IMR-90 (cell line): Measurements from ENCODE around the gene FBP1. TPM values are rescaled to one million over a fixed set of nuclear protein-coding genes. Genes with fewer than 3 reads are reported as not detected.
A peak's percentile ranks its signal among the peaks of the same experiment; 100 is the strongest.

ENCODE experiments used
- ATAC-seq: fragments of 200-7000 bp; cut with Tn5 transposase; 2 replicates; pipeline ENCODE4 v1.9.1; 2020; ENCODE audit warnings: low read depth, mild to moderate bottlenecking, moderate library complexity
- BruUV-seq: library from RNA; stranded (reverse); fragments of 400-500 nt; replicated peaks from 2 replicates; lab custom pipeline; 2021; lab: Mats Ljungman, UMichigan
- CTCF ChIA-PET: fragments of 300-600 bp; formaldehyde crosslinking; extraction: SDS; loops from one replicate; lab custom pipeline; 2021; ENCODE audit warnings: antibody characterized with exemption; lab: Yijun Ruan, JAX
- POLR2A ChIA-PET: fragments of 300-600 bp; sonication (Branson Sonifier 250); formaldehyde crosslinking; loops from one replicate; lab custom pipeline; 2022; ENCODE audit warnings: antibody characterized with exemption; ENCODE audit not compliant: unreplicated experiment; lab: Charles Lee
- DNase-seq: peaks from one replicate; pipeline ENCODE4 v3.0.0; 2013
- H2AFZ ChIP-seq: replicated peaks from 2 replicates; pipeline ENCODE3; 2013; ENCODE audit warnings: low read length, mild to moderate bottlenecking; ENCODE audit not compliant: poor library complexity
- H2AK5ac ChIP-seq: 2 replicates; pipeline ENCODE4 v1.6.1; 2013; ENCODE audit warnings: low read depth, low read length, inconsistent platforms
- H2AK9ac ChIP-seq: replicated peaks from 2 replicates; pipeline ENCODE3; 2013; ENCODE audit warnings: mild to moderate bottlenecking, low read depth, low read length, moderate library complexity; ENCODE audit not compliant: poor library complexity
- H2BK120ac ChIP-seq: 2 replicates; pipeline ENCODE4 v1.6.1; 2013; ENCODE audit warnings: low read depth, low read length, inconsistent platforms
- H2BK15ac ChIP-seq: 3 replicates; pipeline ENCODE4 v1.6.1; 2013; ENCODE audit warnings: low read depth, low read length, inconsistent platforms
- H2BK20ac ChIP-seq: 2 replicates; pipeline ENCODE4 v1.6.1; 2013; ENCODE audit warnings: low read depth, mild to moderate bottlenecking, inconsistent platforms, low read length, moderate library complexity
- H2BK5ac ChIP-seq: 2 replicates; pipeline ENCODE4 v1.6.1; 2013; ENCODE audit warnings: mild to moderate bottlenecking, low read depth, low read length, inconsistent platforms; ENCODE audit not compliant: poor library complexity, severe bottlenecking
- H3K14ac ChIP-seq: replicated peaks from 2 replicates; pipeline ENCODE4 v1.6.1; 2013; ENCODE audit warnings: low read depth, low read length, inconsistent platforms
- H3K18ac ChIP-seq: 2 replicates; pipeline ENCODE4 v1.6.1; 2013; ENCODE audit warnings: low read depth, low read length, control low read depth
- H3K23ac ChIP-seq: 2 replicates; pipeline ENCODE4 v1.6.1; 2013; ENCODE audit warnings: low read depth, low read length, inconsistent platforms
- H3K27ac ChIP-seq: 2 replicates; pipeline ENCODE4 v1.5.1; 2013; ENCODE audit warnings: mild to moderate bottlenecking, control low read depth, low read length; ENCODE audit not compliant: insufficient read depth
- H3K27me3 ChIP-seq: 2 replicates; pipeline ENCODE4 v1.6.1; 2013; ENCODE audit warnings: low read length; ENCODE audit not compliant: control insufficient read depth, insufficient read depth
- H3K36me3 ChIP-seq: 2 replicates; pipeline ENCODE4 v1.6.1; 2013; ENCODE audit warnings: low read length, mixed read lengths; ENCODE audit not compliant: control insufficient read depth, insufficient read depth
- H3K4ac ChIP-seq: 2 replicates; pipeline ENCODE4 v1.6.1; 2013; ENCODE audit warnings: low read depth, low read length, inconsistent platforms
- H3K4me1 ChIP-seq: 2 replicates; pipeline ENCODE4 v1.6.1; 2013; ENCODE audit warnings: low read length, mixed read lengths; ENCODE audit not compliant: control insufficient read depth, insufficient read depth
- H3K4me2 ChIP-seq: 2 replicates; pipeline ENCODE4 v1.6.1; 2013; ENCODE audit warnings: low read depth, mild to moderate bottlenecking, control low read depth, low read length, moderate library complexity
- H3K4me3 ChIP-seq: 2 replicates; pipeline ENCODE4 v1.5.1; 2013; ENCODE audit warnings: low read depth, mild to moderate bottlenecking, control low read depth, low read length, moderate library complexity; ENCODE audit not compliant: insufficient read depth
- H3K56ac ChIP-seq: 2 replicates; pipeline ENCODE4 v1.6.1; 2013; ENCODE audit warnings: low read length, inconsistent platforms; ENCODE audit not compliant: insufficient read depth; ENCODE audit errors: extremely low read depth
- H3K79me1 ChIP-seq, 2 experiments: 2 replicates each; pipeline ENCODE4 v1.6.1; 2013; ENCODE audit warnings: low read length in 2 of 2, inconsistent platforms in 1 of 2, low read depth in 1 of 2
- H3K9ac ChIP-seq: 2 replicates; pipeline ENCODE4 v1.6.1; 2013; ENCODE audit warnings: low read depth, low read length, control low read depth
- H3K9me1 ChIP-seq: 2 replicates; pipeline ENCODE4 v1.6.1; 2013; ENCODE audit warnings: low read length, inconsistent platforms; ENCODE audit not compliant: insufficient read depth
- H3K9me3 ChIP-seq: 2 replicates; pipeline ENCODE4 v1.6.1; 2013; ENCODE audit warnings: low read length; ENCODE audit not compliant: control insufficient read depth, insufficient read depth
- H4K20me1 ChIP-seq: 2 replicates; pipeline ENCODE4 v1.6.1; 2013; ENCODE audit warnings: low read length, inconsistent platforms; ENCODE audit not compliant: insufficient read depth
- H4K5ac ChIP-seq: 2 replicates; pipeline ENCODE4 v1.6.1; 2013; ENCODE audit warnings: mild to moderate bottlenecking, low read depth, low read length, control low read depth
- H4K8ac ChIP-seq, 2 experiments: 2 replicates each; pipeline ENCODE4 v1.6.1; 2013; ENCODE audit warnings: low read depth in 2 of 2, low read length in 2 of 2, control low read depth in 1 of 2, inconsistent platforms in 1 of 2
- H4K91ac ChIP-seq: 2 replicates; pipeline ENCODE4 v1.6.1; 2013; ENCODE audit warnings: low read depth, low read length, inconsistent platforms; ENCODE audit not compliant: insufficient read depth
- CHD1 ChIP-seq: IDR thresholded peaks from 2 replicates; pipeline ENCODE4 v1.6.1; 2012; ENCODE audit warnings: low read depth, low read length, improper control_type of control experiment
- MAZ ChIP-seq: IDR thresholded peaks from 2 replicates; pipeline ENCODE4 v1.6.1; 2012; ENCODE audit warnings: low read depth, mild to moderate bottlenecking, low read length, improper control_type of control experiment, moderate library complexity, borderline replicate concordance
- POLR2A ChIP-seq: IDR thresholded peaks from 2 replicates; pipeline ENCODE4 v1.6.1; 2012; ENCODE audit warnings: mild to moderate bottlenecking, low read depth, low read length
- RFX5 ChIP-seq: IDR thresholded peaks from 2 replicates; pipeline ENCODE4 v1.8.0; 2012; ENCODE audit warnings: low read depth, mild to moderate bottlenecking, low read length, moderate library complexity
- WGBS, 2 experiments: methylation state at CpG; one replicate each; pipeline versions ENCODE4 v1.1.5 to v1.1.7; 2013; ENCODE audit warnings: missing lambda C conversion rate in 2 of 2; ENCODE audit not compliant: insufficient read length in 1 of 2; ENCODE audit errors: extremely low coverage in 2 of 2; 5-methylcytosine and 5-hydroxymethylcytosine counted together
- dilution Hi-C: fragments of 300-500 bp; cut with HindIII; formaldehyde crosslinking; loops from one replicate; pipeline ENCODE4 v1.14.3; 2018; ENCODE audit warnings: low sequenced_read_pairs; ENCODE audit not compliant: unreplicated experiment
- in situ Hi-C: fragments of 300-500 bp; cut with MboI; formaldehyde crosslinking; loops from 3 replicates; pipeline ENCODE4 v1.14.3; 2019; ENCODE audit warnings: low sequenced_read_pairs, inconsistent platforms, mixed read lengths
- intact Hi-C: fragments of 100-400 bp; cut with micrococcal nuclease; formaldehyde crosslinking; loops from 2 replicates; pipeline ENCODE4 v1.10.0; 2022
- polyA plus RNA-seq, 3 experiments: library from polyadenylated mRNA; depleted of rRNA; stranded (reverse); fragments of >200 nt; gene quantifications; 2 replicates each; pipeline ENCODE4 v1.2.3, GENCODE V29; 2012; ENCODE audit warnings: low replicate concordance in 1 of 3
- total RNA-seq: library from RNA; depleted of rRNA; stranded (reverse); fragments of >200 nt; gene quantifications from 2 replicates; pipeline ENCODE4 v1.2.3, GENCODE V29; 2012

FBP1 gene
- total and polyA plus RNA-seq, 2 of the 4 experiments (the other 2 are of a cell fraction): not detected

GRCh38 chr9:94586316-94586715 is 53.0 kb downstream of the FBP1 start:
- POLR2A ChIA-PET: no interaction called here
- Histone ChIP-seq H3K9ac (no peak overlapping the region), H2BK15ac (no peak overlapping the region), H3K9me1 (no peaks in the 10 kb centered on the region), H3K4ac (no peak overlapping the region), H2BK5ac (no peak overlapping the region), H2BK120ac (no peak overlapping the region), H4K91ac (no peak overlapping the region), H2BK20ac (no peak overlapping the region), H3K18ac (no peak overlapping the region), H3K4me3 (no peak overlapping the region), H3K36me3 (no peaks in the 10 kb centered on the region), H2AK5ac (no peak overlapping the region), H3K14ac (no peak overlapping the region), H2AK9ac (no peak overlapping the region), H3K27ac (no peak overlapping the region), H4K5ac (no peak overlapping the region), H3K23ac (no peak overlapping the region), H3K79me1 (no peaks in the 10 kb centered on the region), H3K4me1 (no peaks in the 10 kb centered on the region), H3K56ac (no peak overlapping the region), H4K20me1 (no peaks in the 10 kb centered on the region), H3K4me2 (peak overlapping the region; percentile 37; the same call in 1 of the 2 replicates), H3K27me3 (no peaks in the 10 kb centered on the region; the same call in 1 of the 2 replicates), H2AFZ (no peak overlapping the region), H3K9me3 (no peaks in the 10 kb centered on the region), H4K8ac (no peak overlapping the region)
- dilution Hi-C loops: no loop called here
- in situ Hi-C loops: no loop called here
- WGBS, 2 experiments: no CpG with 5 or more reads among the region's 4 CpGs
- ATAC-seq (peak; percentile 27; the same call in 1 of the 2 replicates), DNase-seq (no peak)
- intact Hi-C loops: no loop called here
- CTCF ChIA-PET: no interaction called here
- TF ChIP-seq POLR2A (no peak), MAZ (no peak), RFX5 (no peak), CHD1 (no peak)
- no TSS peak for BruUV-seq
